Measurements from ENCODE around the gene MTX1.
A peak's percentile ranks its signal among the peaks of the same experiment; 100 is the strongest.
"Not testable (repeated sequence)": the region's sequence is repeated elsewhere in the genome, so short reads cannot be mapped to it uniquely, and the experiment has no call there.

MTX1 gene, protein sequence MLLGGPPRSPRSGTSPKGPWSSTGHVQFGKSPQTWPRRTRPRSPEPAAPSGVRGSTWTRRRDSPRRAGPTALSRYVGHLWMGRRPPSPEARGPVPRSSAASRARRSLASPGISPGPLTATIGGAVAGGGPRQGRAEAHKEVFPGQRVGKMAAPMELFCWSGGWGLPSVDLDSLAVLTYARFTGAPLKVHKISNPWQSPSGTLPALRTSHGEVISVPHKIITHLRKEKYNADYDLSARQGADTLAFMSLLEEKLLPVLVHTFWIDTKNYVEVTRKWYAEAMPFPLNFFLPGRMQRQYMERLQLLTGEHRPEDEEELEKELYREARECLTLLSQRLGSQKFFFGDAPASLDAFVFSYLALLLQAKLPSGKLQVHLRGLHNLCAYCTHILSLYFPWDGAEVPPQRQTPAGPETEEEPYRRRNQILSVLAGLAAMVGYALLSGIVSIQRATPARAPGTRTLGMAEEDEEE

GRCh38 chr1:155208541-155209311, at the start of gene MTX1:
MTX1 (plus strand) TSS chr1:155208695; CDS start chr1:155208805, 110 bp downstream.
- Histone ChIP-seq H3K27ac (peak within 1 kb of the TSS; percentile 98 to 99), H3K4me3 (peak within 1 kb of the TSS; percentile 64 to 72), H3K9me3 (no peaks in the 10 kb centered on the region), H3K4me1 (peaks cover 0 to 52% (median 36%) of the 10 kb centered on the region in 4 donors), H3K27me3 (no peaks in the 10 kb centered on the region), H3K36me3 (peaks cover 0 to 12% (median 0%) of the 10 kb centered on the region in 3 donors)
- peak; percentile 93 to 97 for DNase-seq
- TF ChIP-seq CTCF (IDR thresholded peaks at IDR 0.05), result no peak
- intact Hi-C loops (cut with DNase I; ENCODE audit: low total_unique reads), result loop anchor here (5.0 kb wide), 1 partner anchor 34 kb away; a partner anchor contains a TSS

- intact Hi-C loops (cut with DNase I; ENCODE audit: low total_unique reads), result no loop called here
- no peak overlapping the region for H3K27ac ChIP-seq
- no peaks in the 10 kb centered on the region for H3K36me3 ChIP-seq
- no peaks in the 10 kb centered on the region for H3K4me1 ChIP-seq
- no peaks in the 10 kb centered on the region for H3K27me3 ChIP-seq
- H3K4me3 ChIP-seq, result no peak overlapping the region
- peak in 1 of 2 donors; percentile 10 for DNase-seq
- no peak for TF ChIP-seq CTCF (IDR thresholded peaks at IDR 0.05)
- no peaks in the 10 kb centered on the region for H3K9me3 ChIP-seq
Observed at GRCh38 chr1:155158991-155159390, 49.5 kb upstream of the MTX1 start.

DNA sequence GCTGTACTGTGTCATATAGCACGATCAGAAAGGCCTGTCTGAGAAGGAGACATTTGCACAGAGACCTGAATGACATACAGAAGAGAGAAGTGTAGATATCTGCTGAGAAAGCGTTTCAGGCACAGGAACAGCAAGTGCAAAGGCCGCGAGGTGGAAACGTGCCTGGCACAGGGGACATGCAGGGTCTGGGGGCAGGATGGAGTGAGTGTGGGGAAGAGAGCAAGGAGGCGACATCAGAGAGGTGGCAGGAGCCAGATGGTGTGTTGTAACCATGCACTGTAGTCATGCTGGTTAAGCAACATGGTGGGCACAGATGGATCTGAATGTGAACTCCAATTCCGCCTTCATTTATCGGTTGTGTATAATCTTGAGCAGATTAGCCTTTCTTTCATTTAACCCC, 48.4 kb upstream of the MTX1 start:
- Histone ChIP-seq H3K27ac (no peak overlapping the region), H3K4me1 (no peaks in the 10 kb centered on the region), H3K4me3 (no peak overlapping the region), H3K9me3 (no peaks in the 10 kb centered on the region), H3K27me3 (no peaks in the 10 kb centered on the region), H3K36me3 (no peaks in the 10 kb centered on the region)
- peak in 1 of 2 donors; percentile 37 for DNase-seq
- no peak for TF ChIP-seq CTCF (IDR thresholded peaks at IDR 0.05)
- intact Hi-C loops (cut with DNase I; ENCODE audit: low total_unique reads), result loop anchor here (2.0 kb wide), 1 partner anchor 59 kb away; no protein-coding TSS in a partner anchor

- not testable (repeated sequence) for H3K9me3 ChIP-seq
Observed at GRCh38 chr1:155162631-155163030, 45.9 kb upstream of the MTX1 start.

GRCh38 chr1:155163785-155164184, 44.7 kb upstream of the MTX1 start:
- H3K9me3 ChIP-seq; DNase-seq; intact Hi-C loops (cut with DNase I; ENCODE audit: low total_unique reads); H3K4me3 ChIP-seq; H3K27ac ChIP-seq; H3K36me3 ChIP-seq: not testable (repeated sequence)
- H3K27me3 ChIP-seq, result peaks cover 0 to 13% of the 10 kb centered on the region in 2 donors
- peaks cover 3 to 16% (median 9%) of the 10 kb centered on the region in 4 donors for H3K4me1 ChIP-seq

More at GRCh38 chr1:155162631-155163030, 45.9 kb upstream of the MTX1 start:
- Histone ChIP-seq H3K4me1 (peaks cover 1 to 13% (median 8%) of the 10 kb centered on the region in 4 donors), H3K27me3 (peaks cover 0 to 13% of the 10 kb centered on the region in 2 donors)
- H3K27ac ChIP-seq; H3K36me3 ChIP-seq; intact Hi-C loops (cut with DNase I; ENCODE audit: low total_unique reads); H3K4me3 ChIP-seq: not testable (repeated sequence)
- peak in 1 of 2 donors; percentile 37 for DNase-seq

DNA sequence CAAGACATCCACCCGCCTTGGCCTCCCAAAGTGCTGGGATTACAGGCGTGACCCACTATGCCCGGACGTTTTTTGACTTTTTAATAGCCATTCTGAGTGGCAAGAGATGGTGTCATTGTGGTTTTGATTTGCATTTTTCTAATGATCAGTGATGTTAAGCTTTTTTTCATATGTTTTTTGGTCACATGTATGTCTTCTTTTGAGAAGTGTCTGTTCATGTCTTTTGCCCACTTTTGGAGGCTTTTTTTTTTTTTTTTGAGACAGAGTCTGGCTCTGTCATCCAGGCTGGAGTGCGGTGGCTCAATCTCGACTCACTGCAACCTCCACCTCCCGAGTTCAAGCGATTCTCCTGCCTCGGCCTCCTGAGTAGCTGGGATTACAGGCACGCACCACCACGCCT, 43.9 kb upstream of the MTX1 start:
- H3K4me3 ChIP-seq; H3K9me3 ChIP-seq; DNase-seq; H3K27ac ChIP-seq; intact Hi-C loops (cut with DNase I; ENCODE audit: low total_unique reads): not testable (repeated sequence)
- H3K27me3 ChIP-seq, result peaks cover 0 to 13% of the 10 kb centered on the region in 2 donors
- peaks cover 7 to 12% (median 10%) of the 10 kb centered on the region in 3 donors for H3K36me3 ChIP-seq
- H3K4me1 ChIP-seq, result peaks cover 3 to 16% (median 9%) of the 10 kb centered on the region in 4 donors

Data from tibial artery (tissue), 4 donors.